Measurements from ENCODE around the gene HK1. TPM values are rescaled to one million over a fixed set of nuclear protein-coding genes. Genes with fewer than 3 reads are reported as not detected.

The HK1 gene
- total RNA-seq, 4 donors from 2014 or later = 119 to 142 (median 141) TPM

DNA sequence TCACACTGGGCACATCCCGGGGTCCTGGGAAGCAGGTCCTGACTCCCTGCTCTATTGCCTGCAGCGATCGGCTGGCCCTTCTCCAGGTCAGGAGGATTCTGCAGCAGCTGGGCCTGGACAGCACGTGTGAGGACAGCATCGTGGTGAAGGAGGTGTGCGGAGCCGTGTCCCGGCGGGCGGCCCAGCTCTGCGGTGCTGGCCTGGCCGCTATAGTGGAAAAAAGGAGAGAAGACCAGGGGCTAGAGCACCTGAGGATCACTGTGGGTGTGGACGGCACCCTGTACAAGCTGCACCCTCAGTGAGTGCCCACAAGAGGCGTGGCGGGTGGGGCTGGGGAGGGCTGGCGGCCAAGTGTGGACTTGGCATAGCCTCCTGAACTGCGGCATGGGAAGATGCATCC is 12.8 kb upstream of the HK1 start:
- TF ChIP-seq EP300 (IDR thresholded peaks at IDR 0.05) = no peak
- TF ChIP-seq POLR2A (IDR thresholded peaks at IDR 0.05) = no peak
- TF ChIP-seq POLR2AphosphoS5 (IDR thresholded peaks at IDR 0.05) = no peak
- TF ChIP-seq, protein P1, sequence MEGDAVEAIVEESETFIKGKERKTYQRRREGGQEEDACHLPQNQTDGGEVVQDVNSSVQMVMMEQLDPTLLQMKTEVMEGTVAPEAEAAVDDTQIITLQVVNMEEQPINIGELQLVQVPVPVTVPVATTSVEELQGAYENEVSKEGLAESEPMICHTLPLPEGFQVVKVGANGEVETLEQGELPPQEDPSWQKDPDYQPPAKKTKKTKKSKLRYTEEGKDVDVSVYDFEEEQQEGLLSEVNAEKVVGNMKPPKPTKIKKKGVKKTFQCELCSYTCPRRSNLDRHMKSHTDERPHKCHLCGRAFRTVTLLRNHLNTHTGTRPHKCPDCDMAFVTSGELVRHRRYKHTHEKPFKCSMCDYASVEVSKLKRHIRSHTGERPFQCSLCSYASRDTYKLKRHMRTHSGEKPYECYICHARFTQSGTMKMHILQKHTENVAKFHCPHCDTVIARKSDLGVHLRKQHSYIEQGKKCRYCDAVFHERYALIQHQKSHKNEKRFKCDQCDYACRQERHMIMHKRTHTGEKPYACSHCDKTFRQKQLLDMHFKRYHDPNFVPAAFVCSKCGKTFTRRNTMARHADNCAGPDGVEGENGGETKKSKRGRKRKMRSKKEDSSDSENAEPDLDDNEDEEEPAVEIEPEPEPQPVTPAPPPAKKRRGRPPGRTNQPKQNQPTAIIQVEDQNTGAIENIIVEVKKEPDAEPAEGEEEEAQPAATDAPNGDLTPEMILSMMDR (IDR thresholded peaks at IDR 0.05) = no peak
- H3K36me3 ChIP-seq = no peaks in the 10 kb centered on the region
- H3K27ac ChIP-seq = no peak overlapping the region
- no peak overlapping the region for H3K4me3 ChIP-seq
- no peaks in the 10 kb centered on the region for H3K27me3 ChIP-seq
- H3K4me1 ChIP-seq = no peaks in the 10 kb centered on the region
- 89% methylated on average over 13 of the region's 17 CpGs for whole genome bisulfite sequencing
- H3K9me3 ChIP-seq = no peaks in the 10 kb centered on the region
- DNase-seq (ENCODE audit: low spot score in 2 of 2) = no peak

DNA sequence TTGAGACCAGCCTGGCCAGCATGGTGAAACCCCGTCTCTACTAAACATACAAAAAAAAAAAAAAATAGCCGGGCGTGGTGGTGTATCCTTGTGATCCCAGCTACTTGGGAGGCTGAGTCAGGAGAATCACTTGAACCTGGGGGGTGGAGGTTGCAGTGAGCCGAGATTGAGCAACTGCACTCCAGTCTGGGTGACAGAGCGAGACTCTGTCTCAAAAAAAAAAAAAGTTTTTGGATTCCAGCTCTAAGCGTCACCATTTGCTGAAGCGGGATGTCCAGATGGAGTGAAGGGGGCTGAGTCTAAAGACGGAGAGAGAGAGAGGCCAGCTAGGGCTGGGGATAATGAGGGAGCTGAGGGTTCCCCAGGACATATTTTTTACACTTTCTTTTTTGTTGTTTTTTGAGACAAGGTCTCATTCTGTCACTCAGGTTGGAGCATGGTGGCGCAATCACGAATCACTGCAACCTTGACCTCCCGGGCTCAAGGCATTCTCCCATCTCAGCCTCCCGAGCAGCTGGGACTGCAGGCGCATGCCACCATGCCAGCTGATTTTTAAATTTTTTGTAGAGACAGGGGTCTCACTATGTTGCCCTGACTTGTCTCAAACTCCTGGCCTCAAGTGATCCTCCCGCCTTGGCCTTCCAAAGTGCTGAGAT is 9.4 kb upstream of the HK1 start:
- Histone ChIP-seq H3K4me1 (no peaks in the 10 kb centered on the region), H3K27me3 (no peaks in the 10 kb centered on the region)
- whole genome bisulfite sequencing = 86% methylated on average over 14 of the region's 14 CpGs

DNA sequence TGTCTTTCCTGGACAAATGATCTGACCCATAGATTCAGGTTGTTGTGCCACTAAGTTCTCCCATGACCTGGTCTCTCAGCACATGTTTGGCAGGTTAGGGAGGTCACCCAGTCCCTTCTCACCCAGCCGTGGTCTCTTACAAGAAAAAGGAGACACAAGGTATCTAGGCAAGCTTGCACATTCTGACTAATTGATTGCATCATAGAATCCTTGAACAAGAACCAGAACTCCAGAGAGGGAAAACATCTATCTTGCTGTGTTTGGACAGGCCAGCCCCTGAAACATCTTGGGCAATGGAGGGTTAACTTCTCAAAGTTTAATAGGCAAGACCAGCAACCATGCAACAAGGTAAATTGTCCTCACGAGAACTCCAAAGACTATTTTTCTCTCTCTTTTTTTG is 8.5 kb upstream of the HK1 start:
- no peak for TF ChIP-seq EP300 (IDR thresholded peaks at IDR 0.05)
- TF ChIP-seq POLR2A (IDR thresholded peaks at IDR 0.05) = no peak
- no peak for TF ChIP-seq POLR2AphosphoS5 (IDR thresholded peaks at IDR 0.05)
- TF ChIP-seq, protein P1 (IDR thresholded peaks at IDR 0.05) = no peak
- DNase-seq (ENCODE audit: low spot score in 2 of 2) = no peak
- 85% methylated on average over 2 of the region's 2 CpGs for WGBS
- Histone ChIP-seq H3K4me1 (no peaks in the 10 kb centered on the region), H3K27me3 (no peaks in the 10 kb centered on the region), H3K36me3 (no peaks in the 10 kb centered on the region), H3K9me3 (no peaks in the 10 kb centered on the region), H3K27ac (no peak overlapping the region), H3K4me3 (no peak overlapping the region)

More for the DNA sequence above, 9.4 kb upstream of the HK1 start:
- Histone ChIP-seq H3K4me3 (no peak overlapping the region), H3K9me3 (no peaks in the 10 kb centered on the region), H3K27ac (no peak overlapping the region), H3K36me3 (no peaks in the 10 kb centered on the region)
- no peak for DNase-seq (ENCODE audit: low spot score in 2 of 2)
- TF ChIP-seq POLR2A (IDR thresholded peaks at IDR 0.05) = no peak
- no peak for TF ChIP-seq POLR2AphosphoS5 (IDR thresholded peaks at IDR 0.05)
- TF ChIP-seq, protein P1 (IDR thresholded peaks at IDR 0.05) = no peak
- TF ChIP-seq EP300 (IDR thresholded peaks at IDR 0.05) = no peak

GRCh38 chr10:69270990-69271389 is 7.3 kb upstream of the HK1 start:
- Histone ChIP-seq H3K36me3 (no peaks in the 10 kb centered on the region), H3K27ac (no peak overlapping the region), H3K27me3 (no peaks in the 10 kb centered on the region), H3K4me3 (no peak overlapping the region), H3K4me1 (no peaks in the 10 kb centered on the region), H3K9me3 (no peaks in the 10 kb centered on the region)
- 80% methylated on average over 3 of the region's 3 CpGs for WGBS
- TF ChIP-seq POLR2A (IDR thresholded peaks at IDR 0.05) = no peak
- DNase-seq (ENCODE audit: low spot score in 2 of 2) = no peak

DNA sequence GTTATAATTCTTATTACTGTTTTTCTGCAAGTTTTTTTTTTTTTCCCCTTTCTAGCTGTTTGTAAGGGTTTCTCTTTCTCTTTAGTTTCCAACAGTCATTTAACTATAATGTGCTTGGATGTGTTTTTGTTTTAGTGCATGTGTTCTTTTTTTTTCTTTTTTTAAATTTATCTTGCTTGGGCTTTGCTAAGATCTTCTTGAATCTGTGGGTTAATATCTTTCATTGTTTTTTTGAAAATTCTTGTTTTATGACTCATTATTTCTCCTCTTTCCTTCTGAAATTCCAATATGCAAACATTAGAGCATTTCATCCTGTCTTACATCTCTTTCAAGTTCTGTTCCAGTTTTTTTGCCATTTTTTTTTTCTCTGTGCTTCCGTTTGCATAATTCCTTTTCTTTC is 5.7 kb upstream of the HK1 start:
- H3K4me1 ChIP-seq = no peaks in the 10 kb centered on the region
- H3K27me3 ChIP-seq = no peaks in the 10 kb centered on the region
- 89% methylated on average over 1 of the region's 1 CpG for WGBS

More for the DNA sequence above, 5.7 kb upstream of the HK1 start:
- no peaks in the 10 kb centered on the region for H3K36me3 ChIP-seq
- no peak overlapping the region for H3K27ac ChIP-seq
- H3K4me3 ChIP-seq = no peak overlapping the region
- no peak for DNase-seq (ENCODE audit: low spot score in 2 of 2)
- no peaks in the 10 kb centered on the region for H3K9me3 ChIP-seq
- TF ChIP-seq, protein P1 (IDR thresholded peaks at IDR 0.05) = no peak
- TF ChIP-seq POLR2A (IDR thresholded peaks at IDR 0.05) = no peak
- TF ChIP-seq EP300 (IDR thresholded peaks at IDR 0.05) = no peak
- TF ChIP-seq POLR2AphosphoS5 (IDR thresholded peaks at IDR 0.05) = no peak

Measured in suprapubic skin (tissue), 4 donors.